ENCODE results near the gene RFESD. TPM values are rescaled to one million over a fixed set of nuclear protein-coding genes. Genes with fewer than 3 reads are reported as not detected.

Gene RFESD
- total and polyA plus RNA-seq, 10 of the 15 experiments (the other 5 are each of a cell fraction or from before 2014, with no cell fraction given), result 1.9 to 14.7 (median 4.9) TPM

DNA sequence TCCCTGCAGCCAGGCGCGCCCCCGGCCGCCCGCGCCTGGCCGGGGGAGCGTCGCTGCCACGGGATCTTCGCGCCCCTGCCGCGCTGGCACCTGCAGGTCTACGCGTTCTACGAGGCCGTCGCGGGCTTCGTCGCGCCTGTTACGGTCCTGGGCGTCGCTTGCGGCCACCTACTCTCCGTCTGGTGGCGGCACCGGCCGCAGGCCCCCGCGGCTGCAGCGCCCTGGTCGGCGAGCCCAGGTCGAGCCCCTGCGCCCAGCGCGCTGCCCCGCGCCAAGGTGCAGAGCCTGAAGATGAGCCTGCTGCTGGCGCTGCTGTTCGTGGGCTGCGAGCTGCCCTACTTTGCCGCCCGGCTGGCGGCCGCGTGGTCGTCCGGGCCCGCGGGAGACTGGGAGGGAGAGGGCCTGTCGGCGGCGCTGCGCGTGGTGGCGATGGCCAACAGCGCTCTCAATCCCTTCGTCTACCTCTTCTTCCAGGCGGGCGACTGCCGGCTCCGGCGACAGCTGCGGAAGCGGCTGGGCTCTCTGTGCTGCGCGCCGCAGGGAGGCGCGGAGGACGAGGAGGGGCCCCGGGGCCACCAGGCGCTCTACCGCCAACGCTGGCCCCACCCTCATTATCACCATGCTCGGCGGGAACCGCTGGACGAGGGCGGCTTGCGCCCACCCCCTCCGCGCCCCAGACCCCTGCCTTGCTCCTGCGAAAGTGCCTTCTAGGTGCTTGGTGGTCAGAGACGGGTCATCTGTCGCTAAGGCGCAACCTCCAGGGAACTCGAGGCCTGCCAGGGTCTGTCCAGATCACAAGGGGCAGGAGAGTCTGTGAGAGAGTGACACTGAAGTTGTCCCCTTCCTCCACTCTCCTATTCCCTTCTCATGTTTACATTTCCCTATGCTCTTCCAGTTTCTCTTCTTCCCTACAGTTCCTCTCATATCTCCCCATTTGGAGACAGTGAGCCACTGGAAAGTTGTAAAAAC lies 25.4 kb upstream of the RFESD start:
- WGBS (ENCODE audit: insufficient coverage, insufficient replicate concordance, low lambda C conversion rate, missing lambda C conversion rate), result 1% methylated on average over 75 of the region's 92 CpGs
- H3K4me1 ChIP-seq (ENCODE audit: control insufficient read depth, insufficient read depth, low read length), result peaks cover 19% of the 10 kb centered on the region
- H3K4me2 ChIP-seq (ENCODE audit: control insufficient read depth, insufficient read depth), result peak overlapping the region; percentile 95
- SMC1A ChIA-PET (ENCODE audit: uncharacterized antibody, unreplicated experiment), result interaction anchor here (0.9 to 2.7 kb wide), 3 partner anchors 10 to 22 kb away, joined by 3 to 14 read pairs (median 6); no protein-coding TSS in a partner anchor
- CTCF ChIA-PET, result interaction anchor here (2.4 to 3.0 kb wide), 2 partner anchors 23 to 43 kb away, joined by 7 to 14 read pairs; no protein-coding TSS in a partner anchor
- POLR2A ChIA-PET, result interaction anchor here (0.6 to 1.0 kb wide), 3 partner anchors 26 to 1077 kb away, joined by 4 to 6 read pairs (median 5); partner anchors contain the start of gene RFESD
- RAD21 ChIA-PET (ENCODE audit: unreplicated experiment), result no interaction called here
- H4K20me1 ChIP-seq (ENCODE audit: control insufficient read depth, insufficient read depth), result no peaks in the 10 kb centered on the region
- H3K9me3 ChIP-seq (replicated peaks; ENCODE audit: control insufficient read depth, insufficient read depth, low read length), result no peaks in the 10 kb centered on the region
- FAIRE-seq, result no peak
- peak overlapping the region; percentile 65 for H3K9ac ChIP-seq (ENCODE audit: control insufficient read depth, insufficient read depth, low read length)
- no peak for DNase-seq (ENCODE audit: low read depth, low spot score)
- peaks cover 0 to 2% of the 10 kb centered on the region in 2 experiments; a peak in 1 of 4 replicates for H3K27me3 ChIP-seq (replicated peaks in 1 of 2; ENCODE audit: control insufficient read depth in 2 of 2, insufficient read depth in 2 of 2, low read length in 1 of 2)
- peak overlapping the region; percentile 89 for H2AFZ ChIP-seq (ENCODE audit: control insufficient read depth, low read depth, low read length)
- ATAC-seq, result peak; percentile 61
- H3K4me3 ChIP-seq, result peak overlapping the region; percentile 62; the same call in 1 of the 2 replicates
- BruUV-seq (replicated peaks), result no TSS peak
- H3K36me3 ChIP-seq (ENCODE audit: control insufficient read depth in 2 of 2, insufficient read depth in 2 of 2, low read length in 1 of 2), result no peaks in the 10 kb centered on the region
- H3K79me2 ChIP-seq (ENCODE audit: control insufficient read depth, insufficient read depth, low read length), result peaks cover 3% of the 10 kb centered on the region; the same call in 1 of the 2 replicates
- in situ Hi-C loops (cut with MboI) (no loop called here), intact Hi-C loops (cut with micrococcal nuclease; ENCODE audit: unreplicated experiment) (no loop called here)
- H3K27ac ChIP-seq (ENCODE audit: control insufficient read depth, insufficient read depth), result peak overlapping the region; percentile 21; the same call in 1 of the 2 replicates
- TF ChIP-seq YBX1 (IDR thresholded peaks at IDR 0.05) (no peak), SMARCA5 (IDR thresholded peaks at IDR 0.05) (0 out of 2 replicates have a peak, but pooled peaks have one; percentile 7), ATF2 (IDR thresholded peaks at IDR 0.05; ENCODE audit: low read length) (no peak), CHD1 (IDR thresholded peaks at IDR 0.05; ENCODE audit: low read depth, low read length) (no peak), MYC (IDR thresholded peaks at IDR 0.05; ENCODE audit: insufficient read depth, insufficient read length, insufficient replicate concordance, low read length, severe bottlenecking) (no peak), CBFB (IDR thresholded peaks at IDR 0.05; ENCODE audit: low read depth) (no peak), EED (IDR thresholded peaks at IDR 0.05; ENCODE audit: low read depth) (no peak), WRNIP1 (IDR thresholded peaks at IDR 0.05; ENCODE audit: borderline replicate concordance, low read depth, low read length) (no peak), ZNF24 (IDR thresholded peaks at IDR 0.05) (no peak), PBX3 (IDR thresholded peaks at IDR 0.05; ENCODE audit: insufficient replicate concordance, low read depth, low read length) (no peak), NRF1 (conservative IDR thresholded peaks at IDR 0.05; ENCODE audit: low read depth, low read length) (no peak), PML (IDR thresholded peaks at IDR 0.05; ENCODE audit: low read length) (no peak), FOXK2 (IDR thresholded peaks at IDR 0.05) (no peak)
- TF ChIP-seq, protein P1, sequence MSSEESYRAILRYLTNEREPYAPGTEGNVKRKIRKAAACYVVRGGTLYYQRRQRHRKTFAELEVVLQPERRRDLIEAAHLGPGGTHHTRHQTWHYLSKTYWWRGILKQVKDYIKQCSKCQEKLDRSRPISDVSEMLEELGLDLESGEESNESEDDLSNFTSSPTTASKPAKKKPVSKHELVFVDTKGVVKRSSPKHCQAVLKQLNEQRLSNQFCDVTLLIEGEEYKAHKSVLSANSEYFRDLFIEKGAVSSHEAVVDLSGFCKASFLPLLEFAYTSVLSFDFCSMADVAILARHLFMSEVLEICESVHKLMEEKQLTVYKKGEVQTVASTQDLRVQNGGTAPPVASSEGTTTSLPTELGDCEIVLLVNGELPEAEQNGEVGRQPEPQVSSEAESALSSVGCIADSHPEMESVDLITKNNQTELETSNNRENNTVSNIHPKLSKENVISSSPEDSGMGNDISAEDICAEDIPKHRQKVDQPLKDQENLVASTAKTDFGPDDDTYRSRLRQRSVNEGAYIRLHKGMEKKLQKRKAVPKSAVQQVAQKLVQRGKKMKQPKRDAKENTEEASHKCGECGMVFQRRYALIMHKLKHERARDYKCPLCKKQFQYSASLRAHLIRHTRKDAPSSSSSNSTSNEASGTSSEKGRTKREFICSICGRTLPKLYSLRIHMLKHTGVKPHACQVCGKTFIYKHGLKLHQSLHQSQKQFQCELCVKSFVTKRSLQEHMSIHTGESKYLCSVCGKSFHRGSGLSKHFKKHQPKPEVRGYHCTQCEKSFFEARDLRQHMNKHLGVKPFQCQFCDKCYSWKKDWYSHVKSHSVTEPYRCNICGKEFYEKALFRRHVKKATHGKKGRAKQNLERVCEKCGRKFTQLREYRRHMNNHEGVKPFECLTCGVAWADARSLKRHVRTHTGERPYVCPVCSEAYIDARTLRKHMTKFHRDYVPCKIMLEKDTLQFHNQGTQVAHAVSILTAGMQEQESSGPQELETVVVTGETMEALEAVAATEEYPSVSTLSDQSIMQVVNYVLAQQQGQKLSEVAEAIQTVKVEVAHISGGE (CRISPR knock-in tag; IDR thresholded peaks at IDR 0.05), result no peak
- TF ChIP-seq, protein P2, sequence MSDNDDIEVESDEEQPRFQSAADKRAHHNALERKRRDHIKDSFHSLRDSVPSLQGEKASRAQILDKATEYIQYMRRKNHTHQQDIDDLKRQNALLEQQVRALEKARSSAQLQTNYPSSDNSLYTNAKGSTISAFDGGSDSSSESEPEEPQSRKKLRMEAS (IDR thresholded peaks at IDR 0.05; ENCODE audit: low read depth, low read length), result no peak
- TF ChIP-seq, protein P3, sequence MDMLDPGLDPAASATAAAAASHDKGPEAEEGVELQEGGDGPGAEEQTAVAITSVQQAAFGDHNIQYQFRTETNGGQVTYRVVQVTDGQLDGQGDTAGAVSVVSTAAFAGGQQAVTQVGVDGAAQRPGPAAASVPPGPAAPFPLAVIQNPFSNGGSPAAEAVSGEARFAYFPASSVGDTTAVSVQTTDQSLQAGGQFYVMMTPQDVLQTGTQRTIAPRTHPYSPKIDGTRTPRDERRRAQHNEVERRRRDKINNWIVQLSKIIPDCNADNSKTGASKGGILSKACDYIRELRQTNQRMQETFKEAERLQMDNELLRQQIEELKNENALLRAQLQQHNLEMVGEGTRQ (IDR thresholded peaks at IDR 0.05; ENCODE audit: borderline replicate concordance, low read depth, low read length), result no peak

Data from GM12878 (cell line).